PC-3 (cell line): ENCODE results near the gene VSIG8.

Experiments
- CTCF ChIP-seq: fragments of 300-600 bp; sonication (generic); conservative IDR thresholded peaks from 2 replicates; pipeline ENCODE4 v1.5.1; 2017; ENCODE audit warnings: antibody characterized with exemption, low read depth, mild to moderate bottlenecking, low read length
- EZH2 ChIP-seq: fragments of 300-600 bp; sonication (generic); IDR thresholded peaks from one replicate; pipeline ENCODE4 v1.6.1; 2017; ENCODE audit warnings: antibody characterized with exemption, mild to moderate bottlenecking, low read length; ENCODE audit not compliant: unreplicated experiment
- EZH2phosphoT487 ChIP-seq: fragments of 300-600 bp; sonication (generic); IDR thresholded peaks from 2 replicates; pipeline ENCODE4 v1.6.1; 2018; ENCODE audit warnings: mild to moderate bottlenecking, antibody characterized with exemption, low read length, borderline replicate concordance

GRCh38 chr1:159860456-159860855 lies 2.0 kb downstream of the VSIG8 start:
- TF ChIP-seq CTCF, result no peak
- TF ChIP-seq EZH2, result no peak
- TF ChIP-seq EZH2phosphoT487, result no peak
